Measurements from ENCODE around the gene NLGN1. TPM values are rescaled to one million over a fixed set of nuclear protein-coding genes. Genes with fewer than 3 reads are reported as not detected.

NLGN1 gene
- total RNA-seq, 1 donor from 2014 or later: 4.5 TPM

GRCh38 chr3:173411375-173411973 lies 13.9 kb downstream of the NLGN1 start:
- no peak for DNase-seq (ENCODE audit: low read depth)

GRCh38 chr3:173416070-173416469 lies 18.5 kb downstream of the NLGN1 start:
- Histone ChIP-seq H3K27me3 (ENCODE audit: control insufficient read depth, insufficient read depth, low read length) (no peaks in the 10 kb centered on the region), H3K4me3 (ENCODE audit: low read depth, low read length) (no peak overlapping the region), H3K36me3 (ENCODE audit: control insufficient read depth, insufficient read depth, low read length) (no peaks in the 10 kb centered on the region)
- no peak for TF ChIP-seq CTCF (IDR thresholded peaks at IDR 0.05; ENCODE audit: insufficient read depth, low read length, poor library complexity, severe bottlenecking)
- DNase-seq (ENCODE audit: low read depth): no peak

More at GRCh38 chr3:173411375-173411973, 13.9 kb downstream of the NLGN1 start:
- peak; percentile 42 for TF ChIP-seq CTCF (IDR thresholded peaks at IDR 0.05; ENCODE audit: insufficient read depth, low read length, poor library complexity, severe bottlenecking)
- no peaks in the 10 kb centered on the region for H3K36me3 ChIP-seq (ENCODE audit: control insufficient read depth, insufficient read depth, low read length)
- H3K4me3 ChIP-seq (ENCODE audit: low read depth, low read length): no peak overlapping the region
- no peaks in the 10 kb centered on the region for H3K27me3 ChIP-seq (ENCODE audit: control insufficient read depth, insufficient read depth, low read length)

- TF ChIP-seq CTCF (IDR thresholded peaks at IDR 0.05; ENCODE audit: insufficient read depth, low read length, poor library complexity, severe bottlenecking): no peak
- no peaks in the 10 kb centered on the region for H3K36me3 ChIP-seq (ENCODE audit: control insufficient read depth, insufficient read depth, low read length)
- no peak for DNase-seq (ENCODE audit: low read depth)
- H3K27me3 ChIP-seq (ENCODE audit: control insufficient read depth, insufficient read depth, low read length): no peaks in the 10 kb centered on the region
- H3K4me3 ChIP-seq (ENCODE audit: low read depth, low read length): no peak overlapping the region
Measured at GRCh38 chr3:173429076-173429475, 31.5 kb downstream of the NLGN1 start.

GRCh38 chr3:173429527-173429926 lies 32.0 kb downstream of the NLGN1 start:
- no peak for TF ChIP-seq CTCF (IDR thresholded peaks at IDR 0.05; ENCODE audit: insufficient read depth, low read length, poor library complexity, severe bottlenecking)
- DNase-seq (ENCODE audit: low read depth): no peak
- Histone ChIP-seq H3K36me3 (ENCODE audit: control insufficient read depth, insufficient read depth, low read length) (no peaks in the 10 kb centered on the region), H3K4me3 (ENCODE audit: low read depth, low read length) (no peak overlapping the region), H3K27me3 (ENCODE audit: control insufficient read depth, insufficient read depth, low read length) (no peaks in the 10 kb centered on the region)

GRCh38 chr3:173430576-173430975 lies 33.0 kb downstream of the NLGN1 start:
- no peaks in the 10 kb centered on the region for H3K27me3 ChIP-seq (ENCODE audit: control insufficient read depth, insufficient read depth, low read length)
- H3K4me3 ChIP-seq (ENCODE audit: low read depth, low read length): no peak overlapping the region
- H3K36me3 ChIP-seq (ENCODE audit: control insufficient read depth, insufficient read depth, low read length): no peaks in the 10 kb centered on the region
- no peak for DNase-seq (ENCODE audit: low read depth)
- TF ChIP-seq CTCF (IDR thresholded peaks at IDR 0.05; ENCODE audit: insufficient read depth, low read length, poor library complexity, severe bottlenecking): no peak

GRCh38 chr3:173439004-173439403 lies 41.5 kb downstream of the NLGN1 start:
- Histone ChIP-seq H3K4me3 (ENCODE audit: low read depth, low read length) (no peak overlapping the region), H3K27me3 (ENCODE audit: control insufficient read depth, insufficient read depth, low read length) (no peaks in the 10 kb centered on the region), H3K36me3 (ENCODE audit: control insufficient read depth, insufficient read depth, low read length) (no peaks in the 10 kb centered on the region)
- TF ChIP-seq CTCF (IDR thresholded peaks at IDR 0.05; ENCODE audit: insufficient read depth, low read length, poor library complexity, severe bottlenecking): no peak
- no peak for DNase-seq (ENCODE audit: low read depth)
